Endothelial cell of umbilical vein (primary cell): ENCODE data around the gene DMTF1. TPM values are rescaled to one million over a fixed set of nuclear protein-coding genes. Genes with fewer than 3 reads are reported as not detected.

Experiments
- BruUV-seq: library from RNA; stranded (reverse); fragments of 400-500 nt; replicated peaks from 2 replicates; lab custom pipeline; 2021; lab: Mats Ljungman, UMichigan
- CTCF ChIA-PET: fragments of 300-600, 350-600 bp; sonication (Branson Sonifier 250); formaldehyde crosslinking; loops from one replicate; lab custom pipeline; 2021; ENCODE audit warnings: antibody characterized with exemption, inconsistent platforms; lab: Charles Lee
- POLR2A ChIA-PET: fragments of 300-600, 350-600 bp; sonication (Branson Sonifier 250); formaldehyde crosslinking; loops from one replicate; lab custom pipeline; 2021; ENCODE audit warnings: antibody characterized with exemption, inconsistent platforms; lab: Charles Lee
- DNase-seq: peaks from one replicate; pipeline ENCODE4 v3.0.0-alpha.2; 2011; ENCODE audit warnings: low read depth, low spot score
- FAIRE-seq: peaks from 2 replicates; lab custom pipeline; 2011; peaks lifted over from hg19 to GRCh38; lab: Jason Lieb, UNC
- H2AFZ ChIP-seq: 2 replicates; pipeline ENCODE4 v1.6.0; 2012; ENCODE audit warnings: low read depth, low read length, control low read depth, inconsistent platforms
- H3K27ac ChIP-seq: 2 replicates; pipeline ENCODE4 v1.5.1; 2011; ENCODE audit warnings: low read depth, mild to moderate bottlenecking, control low read depth, low read length, moderate library complexity; ENCODE audit not compliant: insufficient read depth
- H3K27me3 ChIP-seq, 2 experiments: 2 replicates each; pipeline versions ENCODE4 v1.6.0 to v1.6.1; 2011; ENCODE audit warnings: low read length in 2 of 2, mixed read lengths in 1 of 2; ENCODE audit not compliant: control insufficient read depth in 2 of 2, insufficient read depth in 2 of 2
- H3K36me3 ChIP-seq, 2 experiments: 2 replicates in 1 of 2; 3 replicates in 1 of 2; pipeline ENCODE4 v1.5.1; 2011; ENCODE audit warnings: low read length in 2 of 2, mild to moderate bottlenecking in 1 of 2, moderate library complexity in 1 of 2; ENCODE audit not compliant: control insufficient read depth in 2 of 2, insufficient read depth in 2 of 2; ENCODE audit errors: extremely low read depth in 1 of 2
- H3K4me1 ChIP-seq: 3 replicates; pipeline ENCODE4 v1.5.1; 2011; ENCODE audit warnings: mild to moderate bottlenecking, low read length; ENCODE audit not compliant: control insufficient read depth, insufficient read depth; ENCODE audit errors: extremely low read depth
- H3K4me2 ChIP-seq: 2 replicates; pipeline ENCODE4 v1.6.1; 2011; ENCODE audit warnings: low read length, control low read depth, mixed read lengths; ENCODE audit not compliant: insufficient read depth
- H3K4me3 ChIP-seq, 3 experiments: fragments of 200-600 bp in 1 of 3; sonication (generic), shearing (Covaris generic) in 1 of 3; replicated peaks in 1 of 3; 2 replicates each; pipeline ENCODE4 v1.5.1; 2011 to 2016; ENCODE audit warnings: control low read depth in 3 of 3, low read length in 3 of 3, mild to moderate bottlenecking in 2 of 3, inconsistent platforms in 1 of 3, low read depth in 1 of 3, moderate library complexity in 1 of 3; ENCODE audit not compliant: insufficient read depth in 1 of 3
- H3K79me2 ChIP-seq: 2 replicates; pipeline ENCODE4 v1.6.0; 2012; ENCODE audit warnings: low read length, inconsistent platforms; ENCODE audit not compliant: control insufficient read depth, insufficient read depth
- H3K9ac ChIP-seq: replicated peaks from 2 replicates; pipeline ENCODE3; 2011; ENCODE audit warnings: low read length, control low read depth; ENCODE audit not compliant: insufficient read depth; ENCODE audit errors: extremely low read depth
- H3K9me1 ChIP-seq: replicated peaks from 3 replicates; pipeline ENCODE4 v1.6.0; 2011; ENCODE audit warnings: mild to moderate bottlenecking, low read length; ENCODE audit not compliant: control insufficient read depth, insufficient read depth; ENCODE audit errors: extremely low read depth
- H3K9me3 ChIP-seq: replicated peaks from 2 replicates; pipeline ENCODE4 v1.5.1; 2012; ENCODE audit warnings: low read length, inconsistent platforms; ENCODE audit not compliant: control insufficient read depth, insufficient read depth
- H4K20me1 ChIP-seq: replicated peaks from 2 replicates; pipeline ENCODE3; 2011; ENCODE audit warnings: mild to moderate bottlenecking, low read length; ENCODE audit not compliant: control insufficient read depth, insufficient read depth; ENCODE audit errors: extremely low read depth
- EZH2 ChIP-seq: IDR thresholded peaks from 2 replicates; pipeline ENCODE4 v1.6.1; 2012; ENCODE audit warnings: borderline replicate concordance, low read depth, mild to moderate bottlenecking, moderate library complexity, low read length, inconsistent platforms; ENCODE audit not compliant: severe bottlenecking
- FOS ChIP-seq: IDR thresholded peaks from 2 replicates; pipeline ENCODE4 v1.6.1; 2011; ENCODE audit warnings: mild to moderate bottlenecking, low read length, moderate library complexity, borderline replicate concordance; ENCODE audit not compliant: insufficient read depth
- GATA2 ChIP-seq: IDR thresholded peaks from 2 replicates; pipeline ENCODE4 v1.7.0; 2011; ENCODE audit warnings: low read depth, mild to moderate bottlenecking, moderate library complexity, mixed read lengths, low read length; ENCODE audit not compliant: insufficient read length, insufficient read depth
- JUN ChIP-seq: IDR thresholded peaks from 2 replicates; pipeline ENCODE4 v1.6.1; 2011; ENCODE audit warnings: borderline replicate concordance, low read depth; ENCODE audit not compliant: insufficient read length, insufficient read depth
- MYC ChIP-seq: IDR thresholded peaks from one replicate; pipeline ENCODE4 v1.6.1; 2011; ENCODE audit warnings: mild to moderate bottlenecking, low read depth, low read length
- POLR2A ChIP-seq: IDR thresholded peaks from 2 replicates; pipeline ENCODE4 v1.6.1; 2012; ENCODE audit warnings: low read depth, mild to moderate bottlenecking, control low read depth, low read length
- POLR2AphosphoS5 ChIP-seq: IDR thresholded peaks from 2 replicates; pipeline ENCODE4 v1.6.1; 2012; ENCODE audit warnings: low read depth, mild to moderate bottlenecking, control low read depth, low read length, moderate library complexity; ENCODE audit not compliant: insufficient read depth
- dilution Hi-C: fragments of 300-500 bp; cut with MboI; formaldehyde crosslinking; loops from one replicate; pipeline ENCODE4 v1.15.0; 2019; ENCODE audit warnings: low sequenced_read_pairs; ENCODE audit not compliant: extremely low pct_ligation_motif_present
- intact Hi-C: fragments of 100-400 bp; cut with micrococcal nuclease; formaldehyde crosslinking; loops from one replicate; pipeline ENCODE4 v1.10.0; 2022
- polyA plus RNA-seq, 4 experiments: library from polyadenylated mRNA; depleted of rRNA in 3 of 4; stranded (reverse) in 3 of 4; unstranded in 1 of 4; fragments of >200 nt; gene quantifications; 2 replicates each; pipeline versions ENCODE4 v1.2.1 to v1.2.3, GENCODE V29; 2011 to 2012; ENCODE audit warnings: missing spikeins in 1 of 4
- total RNA-seq: library from RNA; stranded (reverse); gene quantifications from 2 replicates; pipeline ENCODE4 v1.2.3, GENCODE V29; 2021
- TF ChIP-seq, protein P1 (sequence below), 2 donors: IDR thresholded peaks; 1 replicate in 1 of 2; 2 replicates in 1 of 2; pipeline ENCODE4 v1.5.1; 2011; ENCODE audit warnings: low read length in 2 of 2, mild to moderate bottlenecking in 2 of 2, moderate library complexity in 2 of 2, control low read depth in 1 of 2, inconsistent platforms in 1 of 2, low read depth in 1 of 2; ENCODE audit not compliant: insufficient read depth in 1 of 2; ENCODE audit errors: extremely low read depth in 1 of 2
- TF ChIP-seq, protein P2 (sequence below): IDR thresholded peaks from 2 replicates; pipeline ENCODE4 v1.6.1; 2011; ENCODE audit not compliant: insufficient read depth, insufficient read length

The DMTF1 gene
- total and polyA plus RNA-seq, 2 donors (not counting 3 experiments of a cell fraction or from before 2014, with no cell fraction given): 78.5 to 100.0 TPM

- peaks cover 26 to 45% of the 10 kb centered on the region in 2 experiments for H3K36me3 ChIP-seq
- no peak overlapping the region for H2AFZ ChIP-seq
- FAIRE-seq: no peak
- H3K4me2 ChIP-seq: no peak overlapping the region
- no peaks in the 10 kb centered on the region for H3K9me3 ChIP-seq
- no peak overlapping the region for H3K27ac ChIP-seq
- intact Hi-C loops: no loop called here
- H3K9me1 ChIP-seq: no peaks in the 10 kb centered on the region
- no peaks in the 10 kb centered on the region for H4K20me1 ChIP-seq
- POLR2A ChIA-PET: no interaction called here
- DNase-seq: no peak
- no peaks in the 10 kb centered on the region for H3K4me1 ChIP-seq
- H3K27me3 ChIP-seq: no peaks in the 10 kb centered on the region
- no peak overlapping the region for H3K4me3 ChIP-seq
- dilution Hi-C loops: no loop called here
- no peaks in the 10 kb centered on the region for H3K79me2 ChIP-seq
- TF ChIP-seq POLR2AphosphoS5: no peak
- TF ChIP-seq POLR2A: no peak
- TF ChIP-seq GATA2: no peak
- TF ChIP-seq JUN: no peak
- TF ChIP-seq, protein P1, sequence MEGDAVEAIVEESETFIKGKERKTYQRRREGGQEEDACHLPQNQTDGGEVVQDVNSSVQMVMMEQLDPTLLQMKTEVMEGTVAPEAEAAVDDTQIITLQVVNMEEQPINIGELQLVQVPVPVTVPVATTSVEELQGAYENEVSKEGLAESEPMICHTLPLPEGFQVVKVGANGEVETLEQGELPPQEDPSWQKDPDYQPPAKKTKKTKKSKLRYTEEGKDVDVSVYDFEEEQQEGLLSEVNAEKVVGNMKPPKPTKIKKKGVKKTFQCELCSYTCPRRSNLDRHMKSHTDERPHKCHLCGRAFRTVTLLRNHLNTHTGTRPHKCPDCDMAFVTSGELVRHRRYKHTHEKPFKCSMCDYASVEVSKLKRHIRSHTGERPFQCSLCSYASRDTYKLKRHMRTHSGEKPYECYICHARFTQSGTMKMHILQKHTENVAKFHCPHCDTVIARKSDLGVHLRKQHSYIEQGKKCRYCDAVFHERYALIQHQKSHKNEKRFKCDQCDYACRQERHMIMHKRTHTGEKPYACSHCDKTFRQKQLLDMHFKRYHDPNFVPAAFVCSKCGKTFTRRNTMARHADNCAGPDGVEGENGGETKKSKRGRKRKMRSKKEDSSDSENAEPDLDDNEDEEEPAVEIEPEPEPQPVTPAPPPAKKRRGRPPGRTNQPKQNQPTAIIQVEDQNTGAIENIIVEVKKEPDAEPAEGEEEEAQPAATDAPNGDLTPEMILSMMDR (IDR thresholded peaks at IDR 0.05; ENCODE audit: extremely low read depth in 1 of 2, insufficient read depth in 1 of 2, low read depth in 1 of 2, low read length in 2 of 2): no peak
- no peak for TF ChIP-seq EZH2
- TF ChIP-seq, protein P2, sequence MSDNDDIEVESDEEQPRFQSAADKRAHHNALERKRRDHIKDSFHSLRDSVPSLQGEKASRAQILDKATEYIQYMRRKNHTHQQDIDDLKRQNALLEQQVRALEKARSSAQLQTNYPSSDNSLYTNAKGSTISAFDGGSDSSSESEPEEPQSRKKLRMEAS: no peak
- TF ChIP-seq MYC: no peak
- TF ChIP-seq FOS: no peak
- BruUV-seq: TSS peak; percentile 9
- no peak overlapping the region for H3K9ac ChIP-seq
- CTCF ChIA-PET: interaction anchor here (1.5 kb wide), 1 partner anchor 9 kb away, joined by 3 read pairs; no protein-coding TSS in a partner anchor
These were observed 34.9 kb downstream of the DMTF1 start for GRCh38 chr7:87187120-87187519.
